CD1c-positive myeloid dendritic cell (primary cell): Measurements from ENCODE around the gene SRSF3.
A peak's percentile ranks its signal among the peaks of the same experiment; 100 is the strongest.
"Not testable (repeated sequence)": the region's sequence is repeated elsewhere in the genome, so short reads cannot be mapped to it uniquely, and the experiment has no call there.

Source experiments
- DNase-seq: peaks from one replicate; pipeline ENCODE4 v3.0.0-alpha.2; 2016; ENCODE audit errors: extremely low spot score

The SRSF3 gene

DNA sequence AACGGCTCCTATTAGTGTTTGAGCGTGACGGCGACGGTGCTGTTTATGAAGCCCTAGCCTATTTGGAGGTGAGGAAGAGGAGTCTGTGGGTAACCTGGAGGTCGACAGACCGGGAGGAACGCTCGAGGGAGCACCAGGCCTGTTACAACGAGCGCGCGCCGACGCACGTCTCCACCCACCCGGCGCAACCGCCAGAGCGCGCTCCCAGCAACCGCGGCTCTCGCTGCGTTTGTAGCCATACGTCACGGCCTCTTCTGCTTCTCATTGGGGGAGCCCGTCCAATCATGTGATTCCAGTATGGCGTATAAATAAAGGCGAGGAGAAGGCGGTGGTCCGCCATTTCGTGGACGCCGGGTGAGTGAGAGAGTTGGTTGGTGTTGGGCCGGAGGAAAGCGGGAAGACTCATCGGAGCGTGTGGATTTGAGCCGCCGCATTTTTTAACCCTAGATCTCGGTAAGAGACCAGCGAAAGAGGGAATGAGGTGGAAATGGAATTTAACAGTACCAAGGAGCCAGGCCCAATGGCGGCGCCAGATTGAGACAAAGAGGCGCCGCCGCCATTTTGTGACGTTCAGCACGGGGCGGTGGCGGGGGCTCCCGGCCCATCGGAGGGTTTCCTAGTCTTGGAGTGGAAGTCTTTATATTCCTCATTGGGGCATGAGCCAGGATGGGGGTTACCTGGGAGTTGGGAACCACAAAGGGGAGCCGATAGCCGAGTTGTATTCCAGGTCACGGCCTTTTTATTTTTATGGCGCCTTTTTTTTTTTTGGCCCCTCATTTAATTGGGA, at the start of gene SRSF3:
SRSF3 (plus strand) TSS at position 334 of the 787 bp plus-strand sequence. CDS start 2,401 bp downstream, outside the sequence.
- DNase-seq: peak; percentile 99

DNA sequence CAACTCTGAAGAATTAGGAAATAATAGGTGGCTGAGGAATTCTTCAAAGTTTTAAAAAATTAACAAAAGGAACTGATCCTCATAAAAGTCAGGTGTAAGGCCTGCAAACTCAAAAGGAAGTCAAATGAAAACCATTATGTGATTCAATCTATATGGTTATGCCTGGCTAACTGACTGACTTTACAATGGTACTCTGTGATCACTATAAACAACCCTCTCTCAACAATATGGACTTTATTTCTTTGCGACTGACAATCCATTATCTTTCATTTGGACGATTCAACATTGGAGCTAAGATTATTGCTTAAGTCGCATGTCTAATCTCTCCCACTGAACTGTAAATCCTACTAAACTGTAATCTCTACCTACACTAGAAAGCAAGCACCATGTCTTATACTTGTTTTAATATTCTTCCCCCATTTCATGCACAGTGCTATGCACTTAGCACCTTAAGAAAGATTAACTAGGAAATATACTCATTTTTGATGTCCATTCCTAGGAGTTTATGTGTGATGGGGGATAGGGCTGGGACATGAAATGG, 48.3 kb upstream of the SRSF3 start:
- no peak for DNase-seq

DNA sequence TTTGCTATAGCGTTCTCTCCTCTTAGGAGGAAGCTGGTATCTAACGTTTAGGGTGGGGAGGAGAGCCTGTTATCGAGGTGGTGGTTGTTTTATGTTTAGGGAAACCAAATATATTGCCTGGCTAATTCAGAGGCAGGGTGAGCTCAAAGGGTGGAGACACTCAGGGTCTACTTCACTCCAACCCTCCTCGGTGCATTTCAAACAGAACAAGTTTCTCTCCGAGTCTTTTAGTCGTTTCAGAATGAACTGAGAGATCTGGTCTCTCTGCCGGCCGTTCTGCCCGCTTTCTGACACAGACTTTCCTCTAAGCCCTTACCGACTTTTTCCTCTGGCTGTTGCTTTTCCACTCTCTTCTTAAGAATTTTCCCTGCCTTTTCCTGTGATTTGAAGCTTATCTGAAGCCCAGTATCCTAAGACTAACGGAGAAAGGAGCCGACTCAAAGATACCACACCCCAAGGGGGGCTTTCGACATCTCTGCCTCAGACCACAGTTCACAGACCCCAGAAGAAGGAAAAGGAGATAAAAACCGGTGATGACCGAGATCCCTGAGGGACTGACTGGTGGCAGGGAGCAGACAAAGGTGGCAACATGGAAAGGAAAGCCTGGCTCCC, 47.7 kb upstream of the SRSF3 start:
- DNase-seq: peak; percentile 29

DNA sequence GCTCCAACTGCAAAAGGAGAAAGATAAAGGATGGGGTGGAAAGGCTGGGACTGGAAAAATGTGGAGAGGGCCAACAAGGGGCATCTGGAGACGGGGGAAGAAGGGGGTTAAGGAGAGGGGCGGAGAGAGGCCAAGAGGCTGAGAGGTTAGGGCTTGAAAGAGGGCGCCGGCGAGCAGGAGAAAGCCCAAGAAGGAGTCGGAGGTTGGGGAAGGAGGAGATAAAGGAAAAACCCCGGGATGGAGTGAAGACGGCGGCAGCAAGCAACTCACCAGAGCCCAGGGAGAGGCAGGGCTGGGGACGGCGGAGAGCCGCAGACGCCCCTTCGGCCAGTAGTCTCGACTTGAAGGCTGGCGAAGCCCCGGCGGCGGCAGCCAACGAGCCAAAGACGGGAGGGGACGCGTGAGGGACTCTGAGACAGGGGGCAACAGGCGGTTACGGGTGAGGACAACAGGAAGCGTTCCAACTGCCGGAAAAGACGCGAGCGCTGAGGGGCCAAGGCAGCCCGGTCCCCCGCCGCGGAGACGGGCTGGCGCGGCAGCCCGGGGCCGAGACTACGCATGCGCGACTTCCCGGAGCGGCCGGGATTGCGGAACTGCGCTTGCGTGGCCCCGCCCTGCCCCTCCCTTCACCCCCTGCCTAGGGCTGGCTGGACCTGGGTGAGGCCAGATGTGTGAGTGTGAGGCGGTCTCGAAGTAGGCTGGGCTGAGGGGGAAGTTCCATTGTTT, 47.1 kb upstream of the SRSF3 start, which contains the start of gene STK38:
STK38 (minus strand) TSS at position 560 of the 726 bp plus-strand sequence. CDS start 7,277 bp downstream, outside the sequence.
- DNase-seq: peak; percentile 96

DNA sequence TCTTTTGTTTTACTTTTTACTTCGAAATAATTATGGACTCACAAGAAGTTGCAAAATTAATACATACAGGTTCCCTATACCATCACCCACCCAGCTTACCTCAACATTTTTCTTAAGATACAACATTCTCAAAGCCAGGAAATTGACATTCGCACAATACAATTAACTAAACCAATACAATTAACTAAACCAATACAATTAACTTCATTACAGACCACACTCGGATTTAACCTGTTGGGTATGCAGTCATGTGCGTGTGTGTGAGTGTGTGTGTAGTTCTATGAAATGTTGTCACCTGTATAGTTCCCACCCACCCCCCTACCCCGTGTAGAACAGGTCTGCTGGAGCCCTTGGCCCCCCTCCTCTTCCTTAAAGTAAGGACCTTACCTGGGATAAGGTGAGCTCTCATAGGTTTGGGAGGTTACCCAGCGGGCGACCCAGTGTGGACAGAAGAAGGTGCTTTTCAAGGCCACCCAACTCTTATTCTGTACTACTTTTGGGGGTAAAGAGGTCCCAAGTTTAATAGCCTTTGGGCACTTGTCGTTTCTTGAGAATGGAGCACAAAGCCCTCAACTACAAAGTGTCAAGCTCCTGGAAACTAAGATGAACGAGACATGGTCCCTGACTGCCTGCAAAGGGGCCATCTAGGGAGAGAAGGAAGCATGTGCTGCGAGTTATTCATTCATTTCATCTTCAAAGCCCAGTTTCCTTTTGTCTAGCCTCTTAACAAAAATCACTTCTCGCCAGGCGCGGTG, 46.3 kb upstream of the SRSF3 start:
- DNase-seq: no peak

DNA sequence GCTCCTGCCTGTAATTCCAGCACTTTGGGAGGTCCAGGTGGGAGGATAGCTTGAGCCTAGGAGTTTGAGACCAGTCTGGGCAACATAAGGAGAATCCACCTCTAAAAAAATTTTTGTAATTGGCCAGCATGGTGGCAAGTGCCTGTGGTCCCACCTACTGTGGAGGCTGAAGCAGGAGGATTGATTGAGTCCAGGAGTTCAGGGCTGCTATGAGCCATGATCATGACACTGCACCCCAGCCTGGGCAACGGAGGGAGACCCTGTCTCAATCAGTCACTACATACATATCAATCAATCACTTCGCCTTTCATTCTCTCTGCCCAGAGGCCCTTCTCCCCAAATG, 45.8 kb upstream of the SRSF3 start:
- no peak for DNase-seq

DNA sequence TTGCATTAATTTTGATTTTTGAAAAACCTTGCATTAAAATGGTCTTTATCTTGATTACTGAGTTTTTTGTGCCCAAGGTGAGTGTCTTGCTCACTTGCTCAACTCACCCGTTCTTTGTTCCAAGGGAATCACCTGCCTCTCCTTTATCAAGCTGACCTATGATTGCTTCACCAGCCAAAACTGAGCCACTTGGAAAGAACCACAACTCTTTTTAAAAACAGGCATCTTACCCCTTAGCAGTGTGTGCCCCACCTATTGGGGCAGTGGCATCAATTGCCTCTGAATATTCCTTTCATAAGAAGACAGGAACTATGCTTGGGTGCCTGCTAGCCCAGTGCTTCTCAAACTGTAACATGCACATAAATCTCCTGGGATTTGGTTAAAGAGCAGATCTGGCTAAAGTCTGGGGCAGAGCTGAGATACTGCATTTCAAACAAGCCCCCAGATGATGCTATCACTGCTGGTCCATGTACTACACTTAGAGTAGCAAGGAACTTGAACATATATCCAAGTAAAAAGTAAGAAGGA, 43.6 kb upstream of the SRSF3 start:
- DNase-seq: no peak

DNA sequence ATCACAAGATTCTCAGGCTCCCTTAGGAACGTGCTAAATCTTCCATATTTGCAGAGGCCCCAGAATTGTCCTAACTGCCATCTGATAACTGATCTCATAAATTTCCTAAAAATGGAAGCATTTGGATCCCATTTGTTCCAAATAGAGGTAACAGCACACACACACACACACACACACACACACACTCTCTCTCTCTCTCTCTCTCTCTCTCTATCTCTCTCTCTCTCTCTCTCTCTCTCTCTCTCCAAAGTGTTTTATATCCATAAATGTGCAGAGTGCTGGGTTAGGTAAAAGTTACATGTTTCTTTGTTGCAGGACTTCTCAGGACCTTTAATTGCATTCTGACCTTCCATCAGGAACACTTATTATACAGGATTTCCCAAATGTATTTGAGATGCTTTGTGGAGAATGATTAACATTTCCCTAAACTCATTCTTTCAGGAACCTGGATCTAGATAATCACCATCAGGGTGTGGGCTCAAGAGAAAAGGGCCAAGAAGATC, 38.4 kb upstream of the SRSF3 start:
- no peak for DNase-seq

DNA sequence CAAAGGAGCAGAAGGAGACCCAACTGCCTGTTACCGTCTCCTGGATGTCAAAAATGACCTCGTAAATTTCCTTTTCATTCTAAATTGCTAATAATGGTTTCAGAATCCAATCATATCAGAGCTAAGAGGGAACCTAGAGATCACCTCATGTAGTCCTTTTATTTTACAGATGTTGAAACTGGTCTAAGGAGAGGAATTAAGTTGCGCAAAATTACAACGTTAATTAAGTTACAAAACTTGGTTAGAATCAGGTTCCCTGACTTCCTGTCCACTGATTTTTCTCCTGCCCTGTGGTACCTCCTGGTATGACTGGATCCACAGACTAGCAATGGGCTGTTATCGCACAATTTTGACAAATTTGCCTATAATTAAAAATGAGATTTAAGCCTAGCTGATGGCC, 37.9 kb upstream of the SRSF3 start:
- peak; percentile 54 for DNase-seq

DNA sequence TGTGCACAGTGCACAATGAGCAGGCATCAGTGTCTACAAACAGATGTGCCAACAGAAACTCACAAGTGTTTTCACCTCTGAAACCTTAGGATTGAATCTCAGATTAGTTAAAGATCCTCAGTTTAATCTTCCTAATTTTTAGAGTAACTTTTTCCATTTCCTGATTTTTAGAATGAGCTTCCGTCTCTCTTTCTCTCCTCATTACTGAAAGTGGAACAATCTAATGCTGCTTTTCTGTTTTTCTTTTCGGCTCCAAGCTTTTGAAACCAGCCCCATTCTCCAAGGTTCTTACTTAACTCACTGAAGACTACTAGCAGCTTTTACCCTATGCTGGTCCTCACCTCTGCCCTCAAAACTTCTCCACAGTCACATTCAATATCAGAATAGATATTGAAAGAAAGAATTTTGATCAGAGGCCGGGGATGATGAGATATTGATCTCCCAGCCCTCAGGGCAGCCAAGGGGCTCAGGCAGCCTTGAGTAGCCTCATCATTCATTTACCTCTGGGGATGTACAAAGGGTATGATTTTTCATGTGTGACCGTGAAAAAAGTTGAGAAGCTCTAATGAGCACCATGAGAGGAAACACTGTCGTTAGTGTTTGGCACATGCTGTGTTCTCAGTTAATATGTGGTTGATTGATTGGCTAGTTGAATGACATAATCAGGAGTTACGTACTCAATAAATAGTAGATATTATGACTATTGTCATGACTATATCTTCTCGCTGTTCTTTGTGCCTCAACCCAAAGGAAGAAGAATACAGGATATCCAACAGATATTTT, 35.0 kb upstream of the SRSF3 start:
- DNase-seq: peak; percentile 54

DNA sequence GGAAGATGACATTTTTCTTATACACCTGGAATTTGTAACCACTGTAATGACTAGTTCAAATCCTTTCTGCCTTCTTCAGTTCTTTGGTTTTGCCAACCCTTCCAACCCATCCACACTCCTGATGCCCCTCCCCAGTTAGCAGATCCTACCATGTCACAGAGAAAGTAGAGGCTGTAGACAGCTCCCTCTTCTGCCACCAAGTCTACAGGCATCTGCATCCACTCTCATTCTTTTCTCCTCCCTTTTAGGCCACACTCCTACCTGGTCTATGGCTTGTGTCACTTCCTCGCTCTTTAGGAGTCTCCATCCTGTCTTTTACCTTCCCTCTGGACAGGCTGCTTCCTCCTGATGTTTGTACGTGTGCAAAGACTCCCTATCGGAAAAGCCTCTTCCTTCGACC, 33.3 kb upstream of the SRSF3 start:
- DNase-seq: no peak

DNA sequence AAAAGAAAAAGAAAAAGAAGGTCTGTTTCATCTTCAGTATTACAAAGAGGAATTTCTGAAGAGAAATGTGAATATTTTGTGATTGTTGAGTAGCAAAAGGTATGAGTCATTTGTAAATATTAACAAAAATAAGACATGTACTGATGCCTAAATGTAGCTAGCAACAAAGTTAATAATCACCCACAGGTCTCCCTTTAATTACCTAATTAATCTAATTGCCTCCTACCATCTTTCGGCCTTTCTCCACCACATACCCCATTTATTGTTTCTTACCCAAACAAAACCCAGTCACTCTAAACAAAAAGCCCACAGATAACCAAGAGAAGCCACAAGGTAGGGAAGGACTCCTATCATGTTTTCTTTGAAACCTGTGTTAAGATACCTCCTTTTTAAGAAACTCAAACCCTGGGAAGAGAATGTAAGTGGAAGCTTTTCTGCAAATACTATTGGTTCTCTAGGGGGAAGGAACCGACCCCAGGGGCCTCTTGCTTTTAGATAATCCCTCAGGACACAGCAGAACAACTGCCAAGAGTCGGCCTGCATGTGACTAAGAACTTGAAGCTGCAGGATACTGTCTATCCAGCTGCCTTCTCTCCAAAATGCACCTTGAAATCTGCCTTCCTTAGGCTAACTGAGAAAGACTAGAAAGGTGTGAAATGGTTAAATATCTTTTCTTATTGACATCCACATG, 30.8 kb upstream of the SRSF3 start:
- DNase-seq: no peak

DNA sequence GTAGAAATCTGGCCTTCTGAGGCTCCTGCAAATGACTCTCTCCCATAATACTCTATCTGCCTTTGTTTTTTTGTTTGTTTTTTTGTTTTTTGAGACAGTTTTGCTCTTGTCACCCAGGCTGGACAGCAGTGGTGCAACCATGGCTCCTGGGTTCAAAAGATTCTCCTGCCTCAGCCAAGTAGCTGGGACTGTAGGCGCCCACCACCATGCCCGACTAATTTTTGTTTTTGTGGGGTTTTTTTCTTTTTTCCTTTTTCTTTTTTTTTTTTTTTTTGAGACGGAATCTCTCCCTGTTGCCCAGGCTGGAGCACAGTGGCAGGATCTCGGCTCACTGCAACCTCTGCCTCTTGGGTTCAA, 30.3 kb upstream of the SRSF3 start:
- DNase-seq: no peak

DNA sequence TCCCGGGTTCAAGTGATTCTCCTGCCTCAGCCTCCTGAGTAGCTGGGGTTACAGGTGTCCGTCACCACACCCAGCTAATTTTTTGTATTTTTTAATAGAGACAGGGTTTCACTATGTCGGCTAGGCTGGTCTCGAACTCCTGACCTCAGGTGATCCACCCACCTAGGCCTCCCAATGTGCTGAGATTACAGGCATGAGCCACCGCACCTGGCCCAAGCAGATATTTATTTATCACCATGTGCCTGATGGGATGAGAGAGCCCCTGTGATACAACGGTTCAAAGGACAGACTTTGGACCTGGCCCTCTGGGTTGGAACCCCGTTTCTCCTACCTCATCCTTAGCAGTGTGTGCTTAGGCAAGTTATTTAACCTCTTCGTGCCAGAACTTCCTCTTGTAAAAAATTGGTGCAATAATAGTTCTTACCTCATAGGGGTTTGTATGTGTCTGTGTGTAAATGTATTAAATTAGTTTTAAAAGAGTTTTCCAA, 27.7 kb upstream of the SRSF3 start:
- DNase-seq: no peak

DNA sequence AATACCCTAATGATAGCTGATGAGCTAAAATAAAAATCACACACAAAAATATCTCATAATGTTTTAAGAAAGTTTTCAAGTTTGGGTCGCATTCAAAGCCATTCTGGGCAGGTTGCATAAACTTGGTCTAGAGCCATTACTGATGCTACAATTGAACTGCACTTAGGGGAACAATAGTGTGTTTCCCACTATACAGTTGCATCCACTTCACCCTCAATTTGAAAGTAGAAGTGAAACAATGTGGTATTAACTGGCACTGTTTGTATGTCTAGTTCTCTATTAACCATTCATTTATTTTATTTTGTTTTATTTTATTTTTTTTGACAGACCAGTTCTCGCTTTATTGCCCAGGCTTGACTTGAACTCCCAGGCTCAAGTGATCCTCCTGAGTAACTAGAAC, 23.9 kb upstream of the SRSF3 start:
- DNase-seq: peak; percentile 49

DNA sequence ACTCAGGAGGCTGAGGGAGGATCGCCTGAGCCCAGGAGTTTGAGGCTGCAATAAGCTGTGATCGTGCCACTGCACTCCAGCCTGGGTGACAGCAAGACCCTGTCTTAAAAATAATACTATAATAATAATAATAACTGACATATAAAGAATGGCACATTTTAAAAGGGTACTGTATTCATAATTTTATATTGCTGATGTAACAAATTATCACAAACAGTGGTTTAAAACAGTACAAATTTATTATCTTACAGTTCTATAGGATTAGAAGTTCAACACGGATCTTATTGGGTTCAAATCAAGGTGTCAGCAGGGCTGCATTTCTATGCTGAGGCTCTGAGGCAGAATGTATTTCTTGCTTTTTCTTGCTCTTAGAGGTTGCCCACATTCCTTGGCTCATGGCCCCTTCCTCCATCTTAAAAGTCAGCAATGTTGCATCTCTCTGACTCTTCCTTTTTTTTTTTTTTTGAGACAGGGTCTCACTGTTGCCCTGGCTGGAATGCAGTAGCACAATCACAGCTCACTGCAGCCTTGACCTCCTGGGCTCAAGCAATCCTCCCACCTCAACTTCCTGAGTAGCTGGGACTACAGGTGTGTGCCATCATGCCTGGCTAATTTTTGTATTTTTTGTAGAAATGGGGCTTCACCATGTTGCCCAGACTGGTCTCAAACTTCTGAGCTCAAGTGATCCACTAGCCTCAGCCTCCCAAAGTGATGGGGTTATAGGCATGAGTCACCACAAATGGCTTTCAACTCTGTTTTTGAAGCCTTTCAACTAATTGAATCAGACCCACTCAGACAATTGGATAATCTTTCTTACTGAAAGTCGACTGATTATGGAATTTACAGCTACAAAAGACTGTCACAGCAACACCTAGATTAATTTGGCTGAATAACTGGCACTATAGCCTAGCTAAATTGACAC, 22.8 kb upstream of the SRSF3 start:
- DNase-seq: no peak

DNA sequence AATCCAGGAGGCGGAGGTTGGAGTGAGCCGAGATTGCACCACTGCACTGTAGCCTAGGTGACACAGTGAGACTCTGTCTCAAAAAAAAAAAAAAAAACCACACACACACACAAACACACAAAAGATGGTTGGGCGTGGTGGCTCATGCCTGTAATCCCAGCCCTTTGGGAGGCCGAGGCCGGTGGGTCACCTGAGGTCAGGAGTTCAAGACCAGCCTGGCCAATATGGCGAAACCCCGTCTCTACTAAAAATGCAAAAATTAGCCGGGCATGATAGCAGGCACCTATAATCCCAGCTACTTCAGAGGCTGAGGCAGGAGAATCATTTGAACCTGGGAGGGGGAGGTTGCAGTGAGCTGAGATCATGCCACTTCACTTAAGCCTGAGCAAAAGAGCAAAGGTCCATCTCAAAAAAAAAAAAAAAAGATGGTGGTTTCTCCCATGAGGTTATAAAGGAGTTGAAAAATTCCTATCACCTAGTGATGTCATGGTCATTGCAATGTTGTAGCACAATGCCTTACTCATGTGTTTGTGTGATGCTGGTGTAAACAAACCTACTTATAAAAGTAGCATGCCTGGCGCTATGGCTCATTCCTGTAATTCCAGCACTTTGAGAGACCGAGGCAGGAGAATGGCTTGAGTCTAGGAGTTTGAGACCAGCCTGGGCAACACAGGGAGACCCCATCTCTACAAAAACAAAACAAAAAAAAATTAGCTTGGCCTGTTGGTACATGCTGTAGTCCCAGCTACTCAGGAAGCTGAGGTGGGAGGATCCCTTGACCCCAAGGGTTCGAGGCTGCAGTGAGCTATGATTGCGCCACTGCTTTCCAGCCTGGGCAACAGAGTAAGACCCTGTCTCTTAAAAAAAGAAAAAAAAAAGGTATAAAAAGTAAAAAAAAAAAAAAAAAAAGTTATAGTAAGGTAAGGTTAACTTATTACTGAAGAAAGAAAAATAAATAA, 21.5 kb upstream of the SRSF3 start:
- not testable (repeated sequence) for DNase-seq

DNA sequence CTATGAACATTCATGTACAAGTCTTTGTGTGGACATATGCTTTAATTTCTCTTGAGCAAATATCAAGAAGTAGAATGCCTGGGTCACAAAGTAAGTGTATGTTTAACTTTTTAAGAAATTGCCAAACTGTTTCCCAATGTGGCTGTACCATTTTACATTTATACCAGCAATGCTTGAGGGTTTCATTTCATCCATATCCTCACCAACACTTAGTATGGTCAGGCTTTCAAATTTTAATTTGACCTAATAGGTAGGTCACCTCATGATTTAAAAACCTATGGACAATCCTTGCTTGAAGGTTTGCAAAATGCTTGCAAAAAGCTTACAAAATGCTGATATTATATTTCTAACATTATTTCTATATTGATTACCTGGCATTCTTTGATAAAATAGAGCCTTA, 19.5 kb upstream of the SRSF3 start:
- DNase-seq: no peak
